GM23248 (cell line): Measurements from ENCODE around the gene NFATC2.

Experiments used
- EZH2 ChIP-seq: fragments of 200-600 bp; sonication (generic); IDR thresholded peaks from 2 replicates; pipeline ENCODE4 v1.6.1; 2018; ENCODE audit warnings: antibody characterized with exemption, mild to moderate bottlenecking; ENCODE audit not compliant: insufficient read depth, poor library complexity, severe bottlenecking
- EZH2phosphoT487 ChIP-seq: fragments of 200-600 bp; sonication (generic); IDR thresholded peaks from 2 replicates; pipeline ENCODE4 v1.6.1; 2018; ENCODE audit warnings: antibody characterized with exemption, moderate library complexity, mild to moderate bottlenecking, low read depth; ENCODE audit not compliant: insufficient read depth

GRCh38 chr20:51432251-51432784, 110.2 kb downstream of the NFATC2 start:
- TF ChIP-seq EZH2phosphoT487 (no peak), EZH2 (no peak)
